ENCODE data around the gene SPSB3.
A peak's percentile ranks its signal among the peaks of the same experiment; 100 is the strongest.

The SPSB3 gene
- total RNA-seq, result 199 to 203 reads per million in 2 donors

- peak; percentile 95 for DNase-seq
Observed at GRCh38 chr16:1782408-1783264, at the start of gene SPSB3, which contains the start of gene NUBP2. SPSB3 (minus strand) TSS chr16:1782571; CDS start chr16:1781483, 1,088 bp downstream. NUBP2 (plus strand) TSS chr16:1782960; CDS start chr16:1783021, 61 bp downstream.

DNA sequence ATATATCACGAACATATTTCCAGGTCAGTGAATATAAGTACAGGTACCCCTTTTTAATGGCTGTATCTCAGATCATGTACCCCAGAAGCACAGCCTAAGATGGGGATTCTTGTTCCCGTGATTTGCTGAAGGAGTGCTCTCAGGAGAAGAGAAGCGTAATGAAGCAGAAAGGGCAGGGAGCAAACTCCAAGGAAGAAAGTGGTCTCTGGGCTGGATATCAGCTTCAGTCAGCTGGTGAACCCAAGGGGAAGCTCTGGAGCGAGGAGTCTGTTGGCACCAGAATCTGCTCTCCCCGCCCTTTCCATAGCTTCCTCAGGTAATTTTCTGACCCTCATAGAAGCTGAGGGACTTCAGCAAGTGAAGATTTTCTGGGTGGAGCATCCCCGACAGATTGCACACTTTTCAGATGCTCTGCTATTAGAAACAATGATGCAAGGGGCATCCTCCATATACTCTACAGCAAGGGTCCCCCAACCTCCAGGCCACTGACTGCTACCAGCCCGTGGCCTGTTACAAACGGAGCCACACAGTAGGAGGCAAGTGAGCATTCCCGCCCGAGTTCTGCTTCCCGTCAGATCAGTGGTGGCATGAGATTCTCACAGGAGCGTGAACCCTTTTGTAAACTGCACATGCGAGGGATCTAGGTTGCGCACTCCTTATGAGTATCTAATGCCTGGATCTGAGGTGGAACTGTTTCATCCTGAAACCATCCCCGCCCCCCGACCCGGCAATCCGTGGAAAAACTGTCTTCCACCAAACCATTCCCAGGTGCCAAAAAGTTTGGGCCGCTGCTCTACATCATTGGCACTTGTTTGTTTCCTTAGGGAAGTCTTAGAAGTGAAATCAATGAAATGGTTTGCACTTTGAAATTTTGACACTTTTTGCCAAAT, 49.1 kb upstream of the SPSB3 start:
- no peak for DNase-seq

DNA sequence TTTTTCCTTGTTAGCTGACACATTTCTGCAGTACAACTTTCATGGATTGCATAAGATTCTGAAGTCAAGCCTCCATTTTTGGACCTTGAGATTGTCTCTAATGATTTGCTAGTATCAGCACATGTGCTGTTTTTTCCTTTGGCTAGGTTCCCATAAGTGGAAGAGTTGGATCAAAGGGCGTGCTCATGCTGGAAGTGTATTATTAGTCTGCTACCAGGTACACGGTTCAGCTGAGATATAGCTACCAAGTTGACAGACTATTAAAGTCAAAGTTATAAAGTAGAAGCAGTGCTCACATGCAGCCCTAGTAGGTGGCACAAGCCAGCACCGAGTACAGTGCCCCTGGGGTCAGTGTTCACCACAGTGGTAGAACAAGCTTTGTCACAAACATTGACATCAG, 47.8 kb upstream of the SPSB3 start:
- no peak for DNase-seq

DNA sequence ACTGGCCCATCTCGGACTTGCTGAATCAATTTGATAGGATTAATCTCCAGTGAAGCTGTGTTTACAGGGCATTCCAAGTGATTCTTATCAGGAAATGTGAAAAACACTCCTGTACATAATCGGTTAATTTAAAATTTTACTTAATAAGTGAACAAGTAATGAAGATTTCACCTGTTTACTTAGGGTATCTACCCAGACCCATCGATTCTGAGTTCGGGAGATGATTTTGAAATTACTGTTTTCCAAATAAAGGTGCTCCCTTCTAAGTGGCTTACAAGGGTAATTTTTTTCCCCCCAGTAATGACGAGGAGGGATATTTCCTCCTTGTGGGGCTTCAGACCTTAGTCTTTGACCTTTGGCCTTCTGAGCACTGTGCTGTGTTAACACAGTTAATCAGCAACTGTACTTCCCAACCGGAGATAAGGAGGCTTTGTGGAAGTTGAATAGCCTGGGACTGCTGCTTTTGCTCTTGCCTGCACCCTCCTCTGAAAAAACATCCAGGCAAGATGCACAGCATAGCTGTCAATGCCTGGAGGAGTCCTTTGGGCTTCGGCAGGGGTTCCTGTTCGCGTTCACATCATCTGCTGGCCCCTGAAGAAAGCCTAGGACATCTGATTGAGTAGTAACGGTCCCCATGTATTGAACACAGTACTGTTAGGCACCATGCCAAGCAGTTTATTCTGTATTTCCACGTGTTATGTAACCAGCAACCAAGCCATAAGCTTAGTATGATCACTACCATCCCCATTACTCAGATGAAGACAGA, 46.5 kb upstream of the SPSB3 start:
- DNase-seq, result no peak

DNA sequence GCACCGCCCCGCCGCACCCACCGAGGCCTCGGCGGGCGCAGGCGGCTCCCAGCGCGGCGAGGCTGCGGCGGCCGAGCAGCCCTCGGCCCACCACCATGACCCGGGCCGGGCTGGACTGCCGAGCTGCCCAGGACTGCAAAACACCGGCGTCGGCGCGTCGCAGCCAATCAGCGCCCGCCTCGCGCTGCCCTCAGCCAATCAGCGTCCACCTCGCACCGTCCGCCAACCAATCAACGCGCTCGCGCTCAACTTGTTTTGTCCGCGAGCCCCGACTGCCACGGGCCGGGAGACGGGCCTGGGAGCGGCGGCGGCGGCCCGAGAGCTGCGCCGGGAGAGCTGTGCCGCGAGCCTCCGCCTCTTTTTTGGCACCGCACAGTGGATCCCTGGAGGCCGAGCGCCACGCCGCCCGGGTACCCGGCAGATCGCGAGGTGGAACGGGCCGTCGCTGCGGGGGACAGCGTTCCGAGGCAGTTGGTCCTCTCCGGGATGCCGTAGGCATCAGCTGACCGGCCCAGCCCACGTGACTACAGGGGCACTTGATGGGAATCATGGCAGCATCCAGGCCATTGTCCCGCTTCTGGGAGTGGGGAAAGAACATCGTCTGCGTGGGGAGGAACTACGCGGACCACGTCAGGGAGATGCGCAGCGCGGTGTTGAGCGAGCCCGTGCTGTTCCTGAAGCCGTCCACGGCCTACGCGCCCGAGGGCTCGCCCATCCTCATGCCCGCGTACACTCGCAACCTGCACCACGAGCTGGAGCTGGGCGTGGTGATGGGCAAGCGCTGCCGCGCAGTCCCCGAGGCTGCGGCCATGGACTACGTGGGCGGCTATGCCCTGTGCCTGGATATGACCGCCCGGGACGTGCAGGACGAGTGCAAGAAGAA, 44.6 kb upstream of the SPSB3 start, which contains the start of the genes FAHD1 and HAGH:
FAHD1 (plus strand) TSS at position 516 of the 883 bp plus-strand sequence; CDS start at position 549, 33 bp downstream.
HAGH (minus strand) TSS at position 135 of the 883 bp plus-strand sequence; CDS start at position 97, 38 bp downstream.
- DNase-seq, result peak; percentile 80

GRCh38 chr16:1825864-1826690, 43.7 kb upstream of the SPSB3 start:
- DNase-seq, result peak; percentile 78

DNA sequence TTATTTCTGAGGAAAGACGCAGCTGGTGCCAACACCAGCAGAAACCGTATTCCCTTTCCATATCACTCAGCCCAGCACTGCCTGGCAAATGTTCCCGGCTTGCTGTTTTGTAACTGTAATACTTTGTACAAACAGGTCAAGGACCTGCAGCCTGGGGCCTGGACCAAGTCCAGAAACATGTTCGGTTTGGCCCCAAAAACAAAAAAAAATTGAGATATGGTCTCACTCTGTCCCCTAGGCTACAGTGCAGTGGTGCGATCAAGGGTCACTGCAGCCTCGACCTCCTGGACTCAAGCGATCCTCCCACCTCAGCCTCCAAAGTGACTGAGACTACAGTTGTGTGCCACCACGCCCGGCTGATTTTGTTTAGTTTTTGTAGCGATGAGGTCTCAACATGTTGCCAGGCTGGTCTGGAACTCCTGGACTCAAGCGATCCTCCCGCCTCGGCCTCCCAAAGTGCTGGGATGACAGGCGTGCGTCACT, 43.1 kb upstream of the SPSB3 start:
- DNase-seq, result no peak

DNA sequence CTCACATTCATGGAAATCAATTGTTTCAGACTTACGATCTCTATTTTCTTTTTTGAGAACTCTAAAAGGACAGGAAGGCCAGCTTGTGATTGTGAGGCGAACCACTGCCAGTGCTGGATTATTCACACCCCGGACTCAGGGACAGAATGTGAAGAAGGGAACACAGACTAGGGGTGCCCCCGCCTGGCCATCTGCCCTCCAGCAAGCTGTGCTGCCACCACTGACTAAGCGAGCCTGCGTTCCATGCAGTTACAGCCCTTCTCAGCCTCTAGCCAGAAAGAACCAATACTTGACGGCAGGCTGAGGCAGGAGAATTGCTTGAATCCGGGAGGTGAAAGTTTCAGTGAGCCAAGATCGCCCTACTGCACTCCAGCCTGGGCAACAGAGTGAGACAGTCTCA, 41.5 kb upstream of the SPSB3 start:
- DNase-seq, result no peak

DNA sequence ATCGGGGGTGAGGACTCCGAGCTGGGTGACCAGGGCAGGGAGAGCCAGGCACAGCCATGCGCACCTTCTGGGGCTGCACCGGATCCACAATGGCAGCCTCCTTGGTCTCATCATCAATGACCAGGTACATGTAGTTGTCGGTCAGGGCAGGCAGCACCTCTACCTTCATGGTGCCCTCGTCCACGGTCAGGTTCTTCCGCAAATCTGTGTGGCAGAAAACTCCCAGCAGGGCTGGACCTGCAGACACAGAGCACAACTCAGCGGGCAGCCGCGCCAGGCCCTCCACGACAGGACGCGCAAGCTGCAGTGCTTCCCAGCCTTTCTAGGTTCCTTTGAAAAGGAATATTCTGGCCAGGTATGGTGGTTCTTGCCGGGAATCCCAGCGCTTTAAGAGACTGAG, 40.4 kb upstream of the SPSB3 start:
- no peak for DNase-seq

DNA sequence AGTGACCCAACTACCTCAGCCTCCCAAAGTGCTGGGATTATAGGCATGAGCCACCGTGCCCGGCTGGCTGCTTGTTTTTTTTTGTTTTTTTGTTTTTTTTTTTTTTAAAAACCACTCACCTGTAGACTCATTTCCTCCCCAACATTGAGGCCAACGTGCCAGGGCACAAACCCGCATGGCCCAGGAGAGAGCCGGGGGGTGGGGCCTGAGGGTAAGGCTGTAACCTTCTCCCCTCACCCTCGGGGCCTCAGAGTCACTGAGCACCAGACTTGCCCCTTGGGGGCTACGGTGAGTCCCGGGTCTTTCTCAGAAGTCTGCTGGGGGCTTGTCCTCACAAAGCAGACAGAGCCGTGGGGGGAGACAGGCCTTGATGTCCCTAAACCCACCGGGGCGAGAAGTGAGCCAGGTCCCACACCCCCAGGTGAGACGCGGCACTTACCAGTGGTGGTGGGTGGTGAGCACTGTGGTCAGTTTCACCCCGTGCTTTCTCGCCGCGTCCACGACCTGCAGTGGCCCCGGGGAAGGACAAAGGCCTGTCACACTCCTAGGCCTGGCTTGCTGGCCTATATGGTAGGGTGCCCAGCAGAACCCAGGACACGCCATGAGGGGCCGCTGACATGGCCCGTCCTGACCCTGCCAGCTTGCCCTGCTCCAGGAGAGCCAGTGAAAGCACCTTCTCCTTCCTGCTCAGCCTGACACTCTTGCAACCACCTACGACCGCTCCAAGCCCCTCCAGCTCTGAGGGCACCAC, 39.7 kb upstream of the SPSB3 start:
- no peak for DNase-seq

DNA sequence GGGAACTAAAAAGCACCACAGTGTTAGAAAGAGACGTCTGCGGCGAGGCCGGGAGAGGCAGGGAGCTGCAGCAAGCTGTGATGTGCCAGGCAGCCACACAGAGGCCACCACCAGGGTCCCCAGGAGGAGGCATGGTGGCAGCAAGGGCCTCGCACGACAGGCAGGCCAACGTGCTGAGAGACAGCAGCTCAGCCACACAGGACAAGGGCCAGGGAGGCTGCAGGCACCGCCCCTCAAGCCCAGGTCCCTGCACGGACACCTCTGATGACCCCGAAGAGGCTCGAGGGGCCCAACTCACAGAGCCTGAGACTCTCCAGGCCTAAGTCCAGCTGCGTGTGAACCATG, 38.5 kb upstream of the SPSB3 start:
- DNase-seq, result no peak

DNA sequence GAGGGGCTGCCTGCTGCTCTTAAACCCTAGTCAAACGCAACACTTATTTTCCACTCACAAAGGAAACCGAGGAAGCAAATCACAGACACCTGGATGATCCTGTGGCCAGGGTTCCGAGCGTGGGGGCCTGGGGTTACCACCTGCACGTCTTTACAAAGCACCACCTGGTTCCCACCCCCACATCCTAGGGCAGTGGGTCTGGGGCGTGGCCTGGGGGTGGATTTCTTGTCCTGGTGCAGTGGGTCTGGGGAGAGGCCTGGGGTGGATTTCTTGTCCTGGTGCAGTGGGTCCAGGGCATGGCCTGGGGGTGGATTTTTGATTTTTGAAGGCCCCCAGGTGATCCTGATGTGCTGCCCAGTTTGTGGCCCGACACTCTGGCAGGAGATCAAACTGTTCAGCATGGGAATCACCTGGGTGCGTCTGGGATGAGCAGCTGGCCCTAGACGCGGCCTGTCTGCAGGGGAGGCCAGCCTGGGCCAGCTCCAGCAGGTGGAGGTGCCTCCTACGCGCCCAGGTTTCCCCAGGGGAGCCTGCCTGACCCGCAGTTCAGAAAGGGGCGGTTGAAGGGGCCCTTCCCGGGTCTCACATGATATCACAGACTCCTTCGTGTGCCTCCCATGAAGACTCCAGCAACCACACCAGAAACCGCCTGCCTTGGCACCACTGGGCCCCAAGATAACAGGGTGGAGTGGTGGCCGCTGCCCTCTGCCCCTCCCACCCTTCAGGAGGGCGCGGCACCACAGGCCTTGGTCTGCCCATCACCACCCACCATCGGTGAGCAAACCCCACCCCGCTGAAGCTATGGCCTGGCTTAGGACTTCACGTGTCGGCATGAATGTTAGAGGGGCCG, 38.0 kb upstream of the SPSB3 start:
- DNase-seq, result no peak

GRCh38 chr16:1819611-1820010, 37.2 kb upstream of the SPSB3 start:
- DNase-seq, result no peak

DNA sequence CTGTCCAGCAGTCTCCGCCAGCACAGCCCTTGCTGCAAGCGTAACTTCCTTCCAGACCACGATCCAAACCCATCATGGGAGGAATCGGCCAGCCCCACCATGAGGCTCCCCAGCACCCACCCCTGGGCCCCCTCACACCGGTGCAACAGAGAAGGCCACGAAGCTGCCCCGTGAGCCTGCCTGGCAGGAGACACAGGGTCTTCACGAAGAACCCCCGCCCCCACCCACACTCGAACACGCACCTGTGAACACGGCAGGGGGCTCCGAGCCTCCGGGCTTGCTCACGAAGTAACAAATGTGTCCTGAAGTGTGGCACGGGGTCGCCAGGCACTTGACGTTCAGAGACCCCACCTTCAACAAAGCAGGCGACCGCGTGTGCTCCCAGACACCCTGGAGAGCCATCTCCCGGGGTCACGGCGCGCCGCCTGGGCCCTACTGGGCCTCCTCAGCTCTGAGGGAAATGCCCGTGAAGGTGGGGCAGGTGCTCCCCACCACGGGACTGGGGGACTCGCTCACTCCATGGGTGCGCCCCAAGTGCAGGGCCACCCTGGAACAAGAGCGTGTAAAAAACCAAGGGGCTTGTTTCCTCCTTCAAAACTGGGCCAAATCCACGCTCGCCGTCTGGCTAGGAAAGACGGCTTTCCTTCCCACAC, 36.6 kb upstream of the SPSB3 start:
- no peak for DNase-seq

DNA sequence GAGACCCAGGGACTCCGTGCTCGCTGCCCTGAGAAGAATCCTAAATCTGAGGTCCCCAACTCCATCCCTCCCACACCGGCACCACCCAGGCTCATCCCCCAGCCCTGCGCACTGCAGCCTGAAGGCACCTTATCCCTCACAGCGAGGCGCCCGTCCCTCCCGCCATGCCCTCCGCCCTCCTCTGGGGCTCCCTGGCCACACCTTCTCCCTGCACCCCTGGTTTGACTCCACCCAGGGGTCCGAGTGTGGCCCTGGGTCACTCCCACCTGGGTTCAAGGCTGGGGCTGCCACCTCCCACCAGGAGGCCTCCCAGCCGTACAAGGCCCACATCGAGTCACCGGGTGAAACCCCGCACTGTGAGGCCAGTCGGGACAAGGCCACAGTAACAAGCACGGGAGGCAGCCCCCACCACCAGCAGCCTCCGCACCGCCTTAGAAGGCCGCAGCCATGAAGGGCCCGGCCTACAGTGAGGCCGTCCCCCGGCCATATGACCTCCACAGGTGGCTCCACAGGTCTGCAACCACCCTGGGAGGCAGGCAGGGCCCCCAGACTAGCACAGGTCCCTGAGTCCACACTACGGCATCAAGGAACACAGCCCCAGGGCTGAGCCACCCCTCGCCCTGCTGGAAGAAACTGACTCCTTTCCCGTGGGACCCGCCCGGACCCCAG, 36.0 kb upstream of the SPSB3 start:
- no peak for DNase-seq

DNA sequence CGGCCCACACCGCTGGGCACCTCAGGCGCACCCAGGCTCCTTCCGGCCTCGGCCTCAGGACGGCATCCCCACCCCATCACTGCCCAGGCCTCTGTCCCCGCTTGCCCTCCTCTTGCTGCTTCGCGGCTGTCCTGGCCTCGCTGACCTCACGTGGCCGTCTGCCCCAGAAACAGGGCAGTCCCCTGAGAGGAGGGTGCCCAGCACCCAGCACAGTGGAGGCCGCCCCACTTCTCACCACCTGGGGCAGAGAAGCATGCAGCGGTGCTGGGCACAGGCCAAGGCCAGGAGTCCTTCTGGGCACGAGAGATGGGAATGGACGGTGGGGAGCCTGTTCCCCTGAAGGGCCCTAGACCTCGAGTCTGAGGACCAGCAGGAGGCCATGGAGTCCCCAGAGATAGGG, 35.3 kb upstream of the SPSB3 start:
- no peak for DNase-seq

GRCh38 chr16:1817276-1817589, 34.9 kb upstream of the SPSB3 start:
- no peak for DNase-seq

Data from activated gamma-delta T cell (primary cell).